WTC11 (cell line): ENCODE measurements around the gene NKD1. TPM values are rescaled to one million over a fixed set of nuclear protein-coding genes. Genes with fewer than 3 reads are reported as not detected.

Experiments
- ATAC-seq: fragments of 200-7000 bp; cut with Tn5 transposase; 2 replicates; pipeline ENCODE4 v1.10.0; 2021; ENCODE audit warnings: mild to moderate bottlenecking, moderate library complexity
- CTCF ChIA-PET: fragments of 300-600 bp; sonication (Branson Sonifier 250); formaldehyde crosslinking; loops from one replicate; lab custom pipeline; 2021; ENCODE audit warnings: antibody characterized with exemption; lab: Charles Lee
- POLR2A ChIA-PET: fragments of 350-600 bp; sonication (Branson Sonifier 250); formaldehyde crosslinking; loops from one replicate; lab custom pipeline; 2021; ENCODE audit warnings: antibody characterized with exemption; lab: Charles Lee
- DNase-seq: peaks from one replicate; pipeline ENCODE4 v3.0.0; 2021; ENCODE audit warnings: low spot score
- H3K27ac Mint-ChIP-seq: 2 replicates; pipeline ENCODE4 v1.8.0; 2021; ENCODE audit warnings: mixed read lengths
- H3K27me3 Mint-ChIP-seq: 2 replicates; pipeline ENCODE4 v1.8.0; 2021; ENCODE audit warnings: low read depth, mild to moderate bottlenecking, moderate library complexity, mixed read lengths
- H3K36me3 Mint-ChIP-seq: 2 replicates; pipeline ENCODE4 v1.8.0; 2021; ENCODE audit warnings: mixed read lengths
- H3K4me1 Mint-ChIP-seq: 2 replicates; pipeline ENCODE4 v1.8.0; 2022; ENCODE audit warnings: mixed read lengths
- H3K4me3 Mint-ChIP-seq: 2 replicates; pipeline ENCODE4 v1.8.0; 2021; ENCODE audit warnings: mild to moderate bottlenecking, moderate library complexity, mixed read lengths
- H3K9me3 Mint-ChIP-seq: 2 replicates; pipeline ENCODE4 v1.8.0; 2021; ENCODE audit warnings: mixed read lengths
- ESRRA ChIP-seq: sonication (generic); formaldehyde crosslinking; IDR thresholded peaks from 2 replicates; pipeline ENCODE4 v1.8.1; 2022; ENCODE audit warnings: mild to moderate bottlenecking, missing genetic modification reagents, borderline replicate concordance
- ETV6 ChIP-seq: sonication (generic); formaldehyde crosslinking; IDR thresholded peaks from 2 replicates; pipeline ENCODE4 v1.8.1; 2022; ENCODE audit warnings: mild to moderate bottlenecking, missing genetic modification reagents
- FOXP1 ChIP-seq: sonication (generic); formaldehyde crosslinking; IDR thresholded peaks from 2 replicates; pipeline ENCODE4 v1.8.0; 2022; ENCODE audit warnings: missing genetic modification reagents, mild to moderate bottlenecking, moderate library complexity, borderline replicate concordance
- GABPB1 ChIP-seq: sonication (generic); formaldehyde crosslinking; IDR thresholded peaks from 2 replicates; pipeline ENCODE4 v1.8.1; 2023; ENCODE audit warnings: mild to moderate bottlenecking, missing genetic modification reagents
- JAZF1 ChIP-seq: fragments of 250-450 bp; sonication (Bioruptor Pico); IDR thresholded peaks from 2 replicates; pipeline ENCODE4 v1.9.0; 2021; ENCODE audit warnings: moderate library complexity, mild to moderate bottlenecking, inconsistent platforms
- KAT7 ChIP-seq: sonication (generic); formaldehyde crosslinking; IDR thresholded peaks from 2 replicates; pipeline ENCODE4 v1.8.1; 2023; ENCODE audit warnings: missing genetic modification reagents, mild to moderate bottlenecking, borderline replicate concordance
- MXD4 ChIP-seq: fragments of 250-450 bp; sonication (Bioruptor Pico); IDR thresholded peaks from 2 replicates; pipeline ENCODE4 v1.8.0; 2021; ENCODE audit warnings: mild to moderate bottlenecking, moderate library complexity, borderline replicate concordance
- NR2C2 ChIP-seq: sonication (generic); formaldehyde crosslinking; IDR thresholded peaks from 2 replicates; pipeline ENCODE4 v1.8.0; 2022; ENCODE audit warnings: mild to moderate bottlenecking, missing genetic modification reagents
- SMAD3 ChIP-seq: sonication (generic); formaldehyde crosslinking; IDR thresholded peaks from 2 replicates; pipeline ENCODE4 v1.8.0; 2022; ENCODE audit warnings: missing genetic modification reagents, mild to moderate bottlenecking, borderline replicate concordance
- TCF7 ChIP-seq: sonication (generic); formaldehyde crosslinking; IDR thresholded peaks from 2 replicates; pipeline ENCODE4 v1.8.0; 2022; ENCODE audit warnings: mild to moderate bottlenecking, low read depth, missing genetic modification reagents, moderate library complexity
- ZNF121 ChIP-seq: sonication (generic); formaldehyde crosslinking; IDR thresholded peaks from 2 replicates; pipeline ENCODE4 v1.8.0; 2023; ENCODE audit warnings: missing genetic modification reagents
- ZNF219 ChIP-seq: sonication (generic); formaldehyde crosslinking; IDR thresholded peaks from 2 replicates; pipeline ENCODE4 v1.8.0; 2023; ENCODE audit warnings: missing genetic modification reagents, mild to moderate bottlenecking, borderline replicate concordance
- ZNF317 ChIP-seq: sonication (generic); formaldehyde crosslinking; IDR thresholded peaks from 2 replicates; pipeline ENCODE4 v1.8.1; 2023; ENCODE audit warnings: low read depth, mild to moderate bottlenecking, moderate library complexity, missing genetic modification reagents, borderline replicate concordance
- ZNF396 ChIP-seq: fragments of 250-450 bp; sonication (Bioruptor Pico); IDR thresholded peaks from 2 replicates; pipeline ENCODE4 v1.8.0; 2021; ENCODE audit warnings: mild to moderate bottlenecking, moderate library complexity, borderline replicate concordance
- ZNF671 ChIP-seq: fragments of 250-450 bp; sonication (Bioruptor Pico); IDR thresholded peaks from 2 replicates; pipeline ENCODE4 v1.8.0; 2021; ENCODE audit warnings: mild to moderate bottlenecking
- total RNA-seq: library from RNA; stranded (reverse); gene quantifications from 3 replicates; pipeline ENCODE4 v1.2.3, GENCODE V29; 2021
- TF ChIP-seq, protein P1 (sequence below): fragments of 250-450 bp; sonication (Bioruptor Pico); IDR thresholded peaks from 2 replicates; pipeline ENCODE4 v2.1.2; 2022; ENCODE audit warnings: mild to moderate bottlenecking, moderate library complexity
- TF ChIP-seq, protein P2 (sequence below): sonication (generic); formaldehyde crosslinking; IDR thresholded peaks from 2 replicates; pipeline ENCODE4 v1.8.1; 2022; ENCODE audit warnings: missing genetic modification reagents, borderline replicate concordance
- TF ChIP-seq, protein P3 (sequence below): sonication (generic); formaldehyde crosslinking; IDR thresholded peaks from 2 replicates; pipeline ENCODE4 v1.8.1; 2023; ENCODE audit warnings: mild to moderate bottlenecking, missing genetic modification reagents, borderline replicate concordance
- TF ChIP-seq, protein P4 (sequence below): sonication (generic); formaldehyde crosslinking; conservative IDR thresholded peaks from 2 replicates; pipeline ENCODE4 v1.8.1; 2022; ENCODE audit warnings: mild to moderate bottlenecking, missing genetic modification reagents
- TF ChIP-seq, protein P5 (sequence below): sonication (generic); formaldehyde crosslinking; IDR thresholded peaks from 2 replicates; pipeline ENCODE4 v1.8.1; 2023; ENCODE audit warnings: mild to moderate bottlenecking, missing genetic modification reagents
- TF ChIP-seq, protein P6 (sequence below): sonication (generic); formaldehyde crosslinking; IDR thresholded peaks from 2 replicates; pipeline ENCODE4 v1.8.0; 2022; ENCODE audit warnings: mild to moderate bottlenecking, missing genetic modification reagents

NKD1 gene
- total RNA-seq, 1 experiment from 2014 or later, result 6.0 TPM

DNA sequence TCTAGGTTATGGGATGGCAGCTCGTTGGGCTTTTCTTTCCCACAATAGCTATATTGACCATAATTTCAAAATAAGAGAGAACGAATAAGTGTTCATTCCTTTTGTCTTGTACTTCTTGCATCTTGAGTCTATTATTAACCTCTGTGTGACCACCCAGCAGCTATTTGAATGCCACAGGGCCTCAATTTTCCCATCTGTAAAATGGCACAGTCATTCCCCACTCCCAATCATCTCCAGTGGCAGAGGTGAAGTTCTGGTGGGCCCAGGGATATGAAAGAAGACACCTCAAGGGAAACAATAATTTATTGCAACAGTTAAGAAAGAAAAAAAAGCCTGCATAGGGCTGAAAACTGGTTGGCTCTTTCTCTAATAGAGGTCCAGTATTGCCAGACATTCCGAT lies 28.6 kb upstream of the NKD1 start:
- Mint-ChIP-seq H3K27me3 (no peaks in the 10 kb centered on the region), H3K36me3 (peaks cover 15% of the 10 kb centered on the region), H3K27ac (no peak overlapping the region), H3K9me3 (peaks cover 28% of the 10 kb centered on the region), H3K4me3 (no peak overlapping the region), H3K4me1 (0 out of 2 replicates have a peak, but pooled peaks cover 6% of the 10 kb centered on the region)
- TF ChIP-seq, protein P1, sequence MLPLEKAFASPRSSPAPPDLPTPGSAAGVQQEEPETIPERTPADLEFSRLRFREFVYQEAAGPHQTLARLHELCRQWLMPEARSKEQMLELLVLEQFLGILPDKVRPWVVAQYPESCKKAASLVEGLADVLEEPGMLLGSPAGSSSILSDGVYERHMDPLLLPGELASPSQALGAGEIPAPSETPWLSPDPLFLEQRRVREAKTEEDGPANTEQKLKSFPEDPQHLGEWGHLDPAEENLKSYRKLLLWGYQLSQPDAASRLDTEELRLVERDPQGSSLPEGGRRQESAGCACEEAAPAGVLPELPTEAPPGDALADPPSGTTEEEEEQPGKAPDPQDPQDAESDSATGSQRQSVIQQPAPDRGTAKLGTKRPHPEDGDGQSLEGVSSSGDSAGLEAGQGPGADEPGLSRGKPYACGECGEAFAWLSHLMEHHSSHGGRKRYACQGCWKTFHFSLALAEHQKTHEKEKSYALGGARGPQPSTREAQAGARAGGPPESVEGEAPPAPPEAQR (CRISPR knock-in tag), result no peak
- TF ChIP-seq JAZF1 (CRISPR knock-in tag), result no peak
- ChIA-PET POLR2A (no interaction called here), CTCF (no interaction called here)
- ATAC-seq, result no peak
- no peak for DNase-seq

DNA sequence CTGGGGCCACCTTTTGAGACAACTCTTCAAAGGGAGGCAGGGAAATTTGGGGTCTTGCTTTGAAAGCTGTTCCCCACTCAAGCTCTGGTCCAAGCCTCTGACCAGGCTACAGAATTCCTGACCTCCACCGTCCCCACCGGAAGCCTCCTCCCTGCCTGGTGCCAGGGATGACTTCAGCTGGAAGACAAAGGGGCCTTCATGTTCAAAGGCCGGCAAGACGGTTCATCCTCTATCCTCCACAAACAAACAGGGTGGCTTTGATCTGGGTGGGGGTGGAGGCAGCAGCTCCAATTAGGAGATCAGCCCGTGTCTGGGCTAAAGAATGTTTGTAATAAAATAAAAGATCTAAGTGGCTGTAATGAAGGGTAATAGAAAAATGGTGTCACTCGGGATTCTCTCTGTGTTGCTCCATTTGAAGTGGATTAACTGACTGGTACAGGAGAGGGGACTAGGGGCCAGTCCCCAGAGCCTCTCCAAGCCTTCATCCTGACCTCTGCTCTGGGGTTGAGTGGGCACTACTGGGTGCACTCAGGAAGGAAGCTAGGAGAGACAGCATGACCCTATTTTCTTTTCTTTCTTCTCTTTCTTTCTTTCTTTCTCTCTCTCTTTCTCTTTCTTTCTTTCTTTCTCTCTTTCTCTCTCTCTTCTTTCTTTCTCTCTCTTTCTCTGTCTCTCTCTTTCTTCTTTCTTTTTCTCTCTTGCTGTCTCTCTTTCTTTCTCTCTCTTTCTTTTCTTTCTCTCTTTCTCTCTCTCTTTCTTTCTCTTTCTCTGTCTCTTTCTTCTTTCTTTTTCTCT lies 27.5 kb upstream of the NKD1 start:
- no peak for TF ChIP-seq ZNF317 (CRISPR knock-in tag)
- TF ChIP-seq ZNF121 (CRISPR knock-in tag), result no peak
- TF ChIP-seq GABPB1, result peak; percentile 70
- no peak for TF ChIP-seq FOXP1 (CRISPR knock-in tag)
- TF ChIP-seq NR2C2 (CRISPR knock-in tag), result no peak
- TF ChIP-seq, protein P2, sequence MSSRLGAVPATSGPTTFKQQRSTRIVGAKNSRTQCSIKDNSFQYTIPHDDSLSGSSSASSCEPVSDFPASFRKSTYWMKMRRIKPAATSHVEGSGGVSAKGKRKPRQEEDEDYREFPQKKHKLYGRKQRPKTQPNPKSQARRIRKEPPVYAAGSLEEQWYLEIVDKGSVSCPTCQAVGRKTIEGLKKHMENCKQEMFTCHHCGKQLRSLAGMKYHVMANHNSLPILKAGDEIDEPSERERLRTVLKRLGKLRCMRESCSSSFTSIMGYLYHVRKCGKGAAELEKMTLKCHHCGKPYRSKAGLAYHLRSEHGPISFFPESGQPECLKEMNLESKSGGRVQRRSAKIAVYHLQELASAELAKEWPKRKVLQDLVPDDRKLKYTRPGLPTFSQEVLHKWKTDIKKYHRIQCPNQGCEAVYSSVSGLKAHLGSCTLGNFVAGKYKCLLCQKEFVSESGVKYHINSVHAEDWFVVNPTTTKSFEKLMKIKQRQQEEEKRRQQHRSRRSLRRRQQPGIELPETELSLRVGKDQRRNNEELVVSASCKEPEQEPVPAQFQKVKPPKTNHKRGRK, result peak; percentile 89; the same call in 1 of the 2 replicates
- TF ChIP-seq, all 79 proteins: peak for 2
- ATAC-seq (no peak), DNase-seq (no peak)
- H3K9me3 Mint-ChIP-seq, result peaks cover 18% of the 10 kb centered on the region
- 0 out of 2 replicates have a peak, but pooled peaks cover 6% of the 10 kb centered on the region for H3K4me1 Mint-ChIP-seq
- peaks cover 10% of the 10 kb centered on the region for H3K36me3 Mint-ChIP-seq
- POLR2A ChIA-PET, result no interaction called here
- CTCF ChIA-PET, result no interaction called here
- no peak overlapping the region for H3K4me3 Mint-ChIP-seq
- H3K27me3 Mint-ChIP-seq, result no peaks in the 10 kb centered on the region
- H3K27ac Mint-ChIP-seq, result no peak overlapping the region

DNA sequence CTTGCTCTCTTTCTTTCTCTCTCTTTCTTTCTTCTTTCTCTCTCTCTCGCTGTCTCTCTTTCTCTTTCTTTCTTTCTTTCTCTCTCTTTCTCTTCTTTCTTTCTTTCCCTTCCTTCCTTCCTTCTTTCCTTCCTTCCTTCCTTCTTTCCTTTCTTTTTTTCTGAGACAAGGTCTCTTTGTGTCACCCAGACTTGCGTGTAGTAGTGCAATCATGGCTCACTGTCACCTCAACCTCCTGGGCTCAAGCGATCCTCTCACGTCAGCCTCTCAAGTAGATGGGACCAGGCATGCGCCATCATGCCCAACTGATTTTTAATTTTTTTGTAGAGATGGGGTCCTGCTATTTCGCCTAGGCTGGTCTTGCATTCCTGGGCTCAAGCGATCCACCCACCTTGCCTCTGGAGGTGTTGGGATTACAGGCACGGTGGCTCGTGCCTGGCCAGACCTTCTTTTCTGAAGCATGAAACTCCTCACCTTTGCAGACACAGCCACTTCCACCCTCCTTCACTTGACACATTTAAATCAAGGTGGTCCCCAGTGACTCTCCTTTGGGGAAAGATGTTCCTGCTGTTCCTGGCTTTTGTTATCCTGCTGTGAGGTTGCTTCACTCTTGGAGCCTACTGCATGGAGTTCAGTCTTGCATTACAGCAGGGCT lies 26.8 kb upstream of the NKD1 start:
- no peaks in the 10 kb centered on the region; the same call in 1 of the 2 replicates for H3K27me3 Mint-ChIP-seq
- ChIA-PET POLR2A (no interaction called here), CTCF (no interaction called here)
- H3K27ac Mint-ChIP-seq, result peak overlapping the region; percentile 8; the same call in 1 of the 2 replicates
- peaks cover 12% of the 10 kb centered on the region for H3K9me3 Mint-ChIP-seq
- H3K4me3 Mint-ChIP-seq, result no peak overlapping the region
- ATAC-seq (no peak), DNase-seq (no peak)
- H3K36me3 Mint-ChIP-seq, result peaks cover 9% of the 10 kb centered on the region
- 0 out of 2 replicates have a peak, but pooled peaks cover 6% of the 10 kb centered on the region for H3K4me1 Mint-ChIP-seq
- TF ChIP-seq, protein P3, sequence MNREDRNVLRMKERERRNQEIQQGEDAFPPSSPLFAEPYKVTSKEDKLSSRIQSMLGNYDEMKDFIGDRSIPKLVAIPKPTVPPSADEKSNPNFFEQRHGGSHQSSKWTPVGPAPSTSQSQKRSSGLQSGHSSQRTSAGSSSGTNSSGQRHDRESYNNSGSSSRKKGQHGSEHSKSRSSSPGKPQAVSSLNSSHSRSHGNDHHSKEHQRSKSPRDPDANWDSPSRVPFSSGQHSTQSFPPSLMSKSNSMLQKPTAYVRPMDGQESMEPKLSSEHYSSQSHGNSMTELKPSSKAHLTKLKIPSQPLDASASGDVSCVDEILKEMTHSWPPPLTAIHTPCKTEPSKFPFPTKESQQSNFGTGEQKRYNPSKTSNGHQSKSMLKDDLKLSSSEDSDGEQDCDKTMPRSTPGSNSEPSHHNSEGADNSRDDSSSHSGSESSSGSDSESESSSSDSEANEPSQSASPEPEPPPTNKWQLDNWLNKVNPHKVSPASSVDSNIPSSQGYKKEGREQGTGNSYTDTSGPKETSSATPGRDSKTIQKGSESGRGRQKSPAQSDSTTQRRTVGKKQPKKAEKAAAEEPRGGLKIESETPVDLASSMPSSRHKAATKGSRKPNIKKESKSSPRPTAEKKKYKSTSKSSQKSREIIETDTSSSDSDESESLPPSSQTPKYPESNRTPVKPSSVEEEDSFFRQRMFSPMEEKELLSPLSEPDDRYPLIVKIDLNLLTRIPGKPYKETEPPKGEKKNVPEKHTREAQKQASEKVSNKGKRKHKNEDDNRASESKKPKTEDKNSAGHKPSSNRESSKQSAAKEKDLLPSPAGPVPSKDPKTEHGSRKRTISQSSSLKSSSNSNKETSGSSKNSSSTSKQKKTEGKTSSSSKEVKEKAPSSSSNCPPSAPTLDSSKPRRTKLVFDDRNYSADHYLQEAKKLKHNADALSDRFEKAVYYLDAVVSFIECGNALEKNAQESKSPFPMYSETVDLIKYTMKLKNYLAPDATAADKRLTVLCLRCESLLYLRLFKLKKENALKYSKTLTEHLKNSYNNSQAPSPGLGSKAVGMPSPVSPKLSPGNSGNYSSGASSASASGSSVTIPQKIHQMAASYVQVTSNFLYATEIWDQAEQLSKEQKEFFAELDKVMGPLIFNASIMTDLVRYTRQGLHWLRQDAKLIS, result no peak
- TF ChIP-seq ZNF396 (no peak), ESRRA (CRISPR knock-in tag) (no peak), ZNF317 (CRISPR knock-in tag) (no peak), ETV6 (CRISPR knock-in tag) (no peak), ZNF219 (CRISPR knock-in tag) (no peak), ZNF671 (CRISPR knock-in tag) (no peak), KAT7 (no peak), MXD4 (CRISPR knock-in tag) (no peak), SMAD3 (CRISPR knock-in tag) (no peak), TCF7 (CRISPR knock-in tag) (no peak)
- TF ChIP-seq, protein P4, sequence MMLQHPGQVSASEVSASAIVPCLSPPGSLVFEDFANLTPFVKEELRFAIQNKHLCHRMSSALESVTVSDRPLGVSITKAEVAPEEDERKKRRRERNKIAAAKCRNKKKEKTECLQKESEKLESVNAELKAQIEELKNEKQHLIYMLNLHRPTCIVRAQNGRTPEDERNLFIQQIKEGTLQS (CRISPR knock-in tag), result no peak
- TF ChIP-seq, protein P5, sequence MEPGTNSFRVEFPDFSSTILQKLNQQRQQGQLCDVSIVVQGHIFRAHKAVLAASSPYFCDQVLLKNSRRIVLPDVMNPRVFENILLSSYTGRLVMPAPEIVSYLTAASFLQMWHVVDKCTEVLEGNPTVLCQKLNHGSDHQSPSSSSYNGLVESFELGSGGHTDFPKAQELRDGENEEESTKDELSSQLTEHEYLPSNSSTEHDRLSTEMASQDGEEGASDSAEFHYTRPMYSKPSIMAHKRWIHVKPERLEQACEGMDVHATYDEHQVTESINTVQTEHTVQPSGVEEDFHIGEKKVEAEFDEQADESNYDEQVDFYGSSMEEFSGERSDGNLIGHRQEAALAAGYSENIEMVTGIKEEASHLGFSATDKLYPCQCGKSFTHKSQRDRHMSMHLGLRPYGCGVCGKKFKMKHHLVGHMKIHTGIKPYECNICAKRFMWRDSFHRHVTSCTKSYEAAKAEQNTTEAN (CRISPR knock-in tag), result no peak
- TF ChIP-seq, protein P6, sequence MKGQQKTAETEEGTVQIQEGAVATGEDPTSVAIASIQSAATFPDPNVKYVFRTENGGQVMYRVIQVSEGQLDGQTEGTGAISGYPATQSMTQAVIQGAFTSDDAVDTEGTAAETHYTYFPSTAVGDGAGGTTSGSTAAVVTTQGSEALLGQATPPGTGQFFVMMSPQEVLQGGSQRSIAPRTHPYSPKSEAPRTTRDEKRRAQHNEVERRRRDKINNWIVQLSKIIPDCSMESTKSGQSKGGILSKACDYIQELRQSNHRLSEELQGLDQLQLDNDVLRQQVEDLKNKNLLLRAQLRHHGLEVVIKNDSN (CRISPR knock-in tag), result no peak
